Measurements from ENCODE around the gene ASB13.

Gene ASB13

GRCh38 chr10:5656737-5657579, 9.4 kb downstream of the ASB13 start:
- TF ChIP-seq, protein P1, sequence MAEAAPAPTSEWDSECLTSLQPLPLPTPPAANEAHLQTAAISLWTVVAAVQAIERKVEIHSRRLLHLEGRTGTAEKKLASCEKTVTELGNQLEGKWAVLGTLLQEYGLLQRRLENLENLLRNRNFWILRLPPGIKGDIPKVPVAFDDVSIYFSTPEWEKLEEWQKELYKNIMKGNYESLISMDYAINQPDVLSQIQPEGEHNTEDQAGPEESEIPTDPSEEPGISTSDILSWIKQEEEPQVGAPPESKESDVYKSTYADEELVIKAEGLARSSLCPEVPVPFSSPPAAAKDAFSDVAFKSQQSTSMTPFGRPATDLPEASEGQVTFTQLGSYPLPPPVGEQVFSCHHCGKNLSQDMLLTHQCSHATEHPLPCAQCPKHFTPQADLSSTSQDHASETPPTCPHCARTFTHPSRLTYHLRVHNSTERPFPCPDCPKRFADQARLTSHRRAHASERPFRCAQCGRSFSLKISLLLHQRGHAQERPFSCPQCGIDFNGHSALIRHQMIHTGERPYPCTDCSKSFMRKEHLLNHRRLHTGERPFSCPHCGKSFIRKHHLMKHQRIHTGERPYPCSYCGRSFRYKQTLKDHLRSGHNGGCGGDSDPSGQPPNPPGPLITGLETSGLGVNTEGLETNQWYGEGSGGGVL (tag by site-specific recombination; IDR thresholded peaks at IDR 0.05): no peak
- TF ChIP-seq ZNF394 (tag by site-specific recombination; IDR thresholded peaks at IDR 0.05; ENCODE audit: borderline replicate concordance) (no peak), GLIS1 (tag by site-specific recombination; IDR thresholded peaks at IDR 0.05) (no peak), SETDB1 (IDR thresholded peaks at IDR 0.05; ENCODE audit: insufficient read length, low read length) (no peak)
- TF ChIP-seq, protein P2, sequence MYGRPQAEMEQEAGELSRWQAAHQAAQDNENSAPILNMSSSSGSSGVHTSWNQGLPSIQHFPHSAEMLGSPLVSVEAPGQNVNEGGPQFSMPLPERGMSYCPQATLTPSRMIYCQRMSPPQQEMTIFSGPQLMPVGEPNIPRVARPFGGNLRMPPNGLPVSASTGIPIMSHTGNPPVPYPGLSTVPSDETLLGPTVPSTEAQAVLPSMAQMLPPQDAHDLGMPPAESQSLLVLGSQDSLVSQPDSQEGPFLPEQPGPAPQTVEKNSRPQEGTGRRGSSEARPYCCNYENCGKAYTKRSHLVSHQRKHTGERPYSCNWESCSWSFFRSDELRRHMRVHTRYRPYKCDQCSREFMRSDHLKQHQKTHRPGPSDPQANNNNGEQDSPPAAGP (tag by site-specific recombination; IDR thresholded peaks at IDR 0.05): no peak
- no peaks in the 10 kb centered on the region for H3K9me3 ChIP-seq (ENCODE audit: control insufficient read depth, insufficient read depth, low read depth, low read length)
- H3K27ac ChIP-seq (ENCODE audit: extremely low read depth, low read depth, low read length): no peak overlapping the region
- no peaks in the 10 kb centered on the region for H3K36me3 ChIP-seq (ENCODE audit: control insufficient read depth in 2 of 2, insufficient read depth in 1 of 2, low read length in 2 of 2)
- ChIA-PET POLR2A (no interaction called here), CTCF (interaction anchor here (0.6 kb wide), 1 partner anchor 26 kb away, joined by 6 read pairs; no protein-coding TSS in a partner anchor)
- no peak overlapping the region for H3K4me3 ChIP-seq (ENCODE audit: low read depth, low read length)
- no peaks in the 10 kb centered on the region; the same call in 1 of the 2 replicates for H3K4me1 ChIP-seq (ENCODE audit: control insufficient read depth, insufficient read depth, low read length)

- no peak for TF ChIP-seq ZNF214 (tag by site-specific recombination; IDR thresholded peaks at IDR 0.05; ENCODE audit: borderline replicate concordance)
- TF ChIP-seq ZNF416 (tag by site-specific recombination; IDR thresholded peaks at IDR 0.05): no peak
- no peak for TF ChIP-seq ZNF660 (tag by site-specific recombination; IDR thresholded peaks at IDR 0.05)
- TF ChIP-seq ZNF2 (tag by site-specific recombination; IDR thresholded peaks at IDR 0.05): no peak
- no peak for TF ChIP-seq ZNF701 (tag by site-specific recombination; IDR thresholded peaks at IDR 0.05)
- no peak for TF ChIP-seq SP7 (tag by site-specific recombination; IDR thresholded peaks at IDR 0.05)
- TF ChIP-seq ZNF792 (tag by site-specific recombination; IDR thresholded peaks at IDR 0.05): no peak
Observed at GRCh38 chr10:5655121-5655520, 11.3 kb downstream of the ASB13 start.

DNA sequence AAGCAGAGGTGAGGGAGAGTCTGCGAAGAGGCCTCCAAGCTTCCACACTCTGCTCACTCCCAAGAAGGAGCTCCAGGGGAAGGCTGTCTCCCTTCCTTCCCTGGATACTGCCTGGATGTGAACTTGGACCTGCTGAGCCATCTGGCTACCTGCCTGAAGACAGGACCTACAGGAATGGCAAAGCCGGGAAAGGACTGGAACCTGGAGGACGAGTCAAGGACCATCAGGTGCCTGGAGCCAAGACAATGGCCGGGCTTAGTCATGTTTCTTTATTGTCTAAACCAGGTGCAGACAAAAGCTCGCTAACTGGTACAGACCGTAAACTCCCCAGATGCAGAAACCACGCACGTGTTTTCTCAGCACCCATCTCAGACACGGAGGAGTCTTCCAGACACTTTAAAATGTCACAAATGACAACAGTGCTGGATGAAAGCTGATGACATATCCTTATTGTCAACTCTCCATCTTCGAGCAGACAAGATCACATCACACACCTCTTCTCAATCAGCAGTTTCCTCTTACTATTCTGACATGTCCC, 12.1 kb downstream of the ASB13 start:
- no peak overlapping the region for H3K4me3 ChIP-seq (ENCODE audit: low read depth, low read length)
- no peak for TF ChIP-seq ZNF341 (tag by site-specific recombination; IDR thresholded peaks at IDR 0.05; ENCODE audit: low read depth)
- TF ChIP-seq ZNF24 (tag by site-specific recombination; IDR thresholded peaks at IDR 0.05): no peak
- H3K27ac ChIP-seq (ENCODE audit: extremely low read depth, low read depth, low read length): no peak overlapping the region
- CTCF ChIA-PET: interaction anchor here (1.4 kb wide), 1 partner anchor 25 kb away, joined by 3 read pairs; no protein-coding TSS in a partner anchor
- H3K9me3 ChIP-seq (ENCODE audit: control insufficient read depth, insufficient read depth, low read depth, low read length): no peaks in the 10 kb centered on the region
- no peaks in the 10 kb centered on the region; a peak in 1 of 3 replicates for H3K36me3 ChIP-seq (ENCODE audit: control insufficient read depth in 2 of 2, insufficient read depth in 1 of 2, low read length in 2 of 2)
- H3K4me1 ChIP-seq (ENCODE audit: control insufficient read depth, insufficient read depth, low read length): no peaks in the 10 kb centered on the region; the same call in 1 of the 2 replicates
- POLR2A ChIA-PET: no interaction called here

More at GRCh38 chr10:5655121-5655520, 11.3 kb downstream of the ASB13 start:
- Histone ChIP-seq H3K9me3 (ENCODE audit: control insufficient read depth, insufficient read depth, low read depth, low read length) (no peaks in the 10 kb centered on the region), H3K27ac (ENCODE audit: extremely low read depth, low read depth, low read length) (no peak overlapping the region), H3K36me3 (ENCODE audit: control insufficient read depth in 2 of 2, insufficient read depth in 1 of 2, low read length in 2 of 2) (no peaks in the 10 kb centered on the region), H3K4me1 (ENCODE audit: control insufficient read depth, insufficient read depth, low read length) (no peaks in the 10 kb centered on the region; the same call in 1 of the 2 replicates), H3K4me3 (ENCODE audit: low read depth, low read length) (no peak overlapping the region)
- ChIA-PET CTCF (interaction anchor here (1.0 to 1.1 kb wide), 2 partner anchors 8 to 25 kb away, joined by 3 to 4 read pairs; no protein-coding TSS in a partner anchor), POLR2A (no interaction called here)

DNA sequence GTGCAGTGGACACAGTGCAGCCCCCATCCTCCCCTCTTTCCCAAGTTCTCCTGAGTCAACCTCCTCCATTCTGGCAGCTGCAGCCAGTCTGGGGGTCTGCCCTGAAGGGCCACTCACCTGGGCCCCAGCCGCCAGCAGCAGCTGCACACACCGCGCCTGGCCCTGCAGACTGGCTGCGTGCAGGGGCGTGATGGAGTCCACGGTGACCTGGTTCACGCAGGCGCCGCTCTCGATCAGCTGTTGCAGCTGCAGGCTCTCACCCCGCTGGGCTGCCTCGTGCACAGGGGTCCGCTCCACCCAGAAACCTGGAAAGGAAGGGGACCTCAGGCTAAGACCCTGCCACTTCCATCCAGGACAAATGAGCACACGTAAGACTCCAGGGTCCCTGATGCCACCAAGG, 13.6 kb downstream of the ASB13 start:
- H3K36me3 ChIP-seq (ENCODE audit: control insufficient read depth in 2 of 2, insufficient read depth in 1 of 2, low read length in 2 of 2): no peaks in the 10 kb centered on the region; a peak in 1 of 3 replicates
- POLR2A ChIA-PET: no interaction called here
- no peak overlapping the region for H3K4me3 ChIP-seq (ENCODE audit: low read depth, low read length)
- no peak overlapping the region for H3K27ac ChIP-seq (ENCODE audit: extremely low read depth, low read depth, low read length)
- H3K4me1 ChIP-seq (ENCODE audit: control insufficient read depth, insufficient read depth, low read length): no peaks in the 10 kb centered on the region
- no peaks in the 10 kb centered on the region for H3K9me3 ChIP-seq (ENCODE audit: control insufficient read depth, insufficient read depth, low read depth, low read length)
- CTCF ChIA-PET: interaction anchor here (1.2 kb wide), 1 partner anchor 22 kb away, joined by 3 read pairs; no protein-coding TSS in a partner anchor
- no peak for TF ChIP-seq WT1 (tag by site-specific recombination; IDR thresholded peaks at IDR 0.05)
- no peak for TF ChIP-seq ZNF132 (tag by site-specific recombination; IDR thresholded peaks at IDR 0.05; ENCODE audit: borderline replicate concordance)
- no peak for TF ChIP-seq KLF1 (tag by site-specific recombination; IDR thresholded peaks at IDR 0.05)
- TF ChIP-seq PRDM4 (tag by site-specific recombination; IDR thresholded peaks at IDR 0.05): no peak
- TF ChIP-seq SP7 (tag by site-specific recombination; IDR thresholded peaks at IDR 0.05): no peak
- TF ChIP-seq, protein P3, sequence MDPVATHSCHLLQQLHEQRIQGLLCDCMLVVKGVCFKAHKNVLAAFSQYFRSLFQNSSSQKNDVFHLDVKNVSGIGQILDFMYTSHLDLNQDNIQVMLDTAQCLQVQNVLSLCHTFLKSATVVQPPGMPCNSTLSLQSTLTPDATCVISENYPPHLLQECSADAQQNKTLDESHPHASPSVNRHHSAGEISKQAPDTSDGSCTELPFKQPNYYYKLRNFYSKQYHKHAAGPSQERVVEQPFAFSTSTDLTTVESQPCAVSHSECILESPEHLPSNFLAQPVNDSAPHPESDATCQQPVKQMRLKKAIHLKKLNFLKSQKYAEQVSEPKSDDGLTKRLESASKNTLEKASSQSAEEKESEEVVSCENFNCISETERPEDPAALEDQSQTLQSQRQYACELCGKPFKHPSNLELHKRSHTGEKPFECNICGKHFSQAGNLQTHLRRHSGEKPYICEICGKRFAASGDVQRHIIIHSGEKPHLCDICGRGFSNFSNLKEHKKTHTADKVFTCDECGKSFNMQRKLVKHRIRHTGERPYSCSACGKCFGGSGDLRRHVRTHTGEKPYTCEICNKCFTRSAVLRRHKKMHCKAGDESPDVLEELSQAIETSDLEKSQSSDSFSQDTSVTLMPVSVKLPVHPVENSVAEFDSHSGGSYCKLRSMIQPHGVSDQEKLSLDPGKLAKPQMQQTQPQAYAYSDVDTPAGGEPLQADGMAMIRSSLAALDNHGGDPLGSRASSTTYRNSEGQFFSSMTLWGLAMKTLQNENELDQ (tag by site-specific recombination; IDR thresholded peaks at IDR 0.05; ENCODE audit: low read depth): no peak

Measured in HEK293 (cell line).